GM23338 (cell line): ENCODE data around the gene PLAGL1. TPM values are rescaled to one million over a fixed set of nuclear protein-coding genes. Genes with fewer than 3 reads are reported as not detected.

Source experiments
- ATAC-seq: fragments of 200-7000 bp; cut with Tn5 transposase; 3 replicates; pipeline ENCODE4 v1.9.1; 2020
- DNase-seq: peaks from one replicate; pipeline ENCODE4 v3.0.0-alpha.2; 2015; ENCODE audit warnings: low spot score
- H2AFZ ChIP-seq: fragments of 200-600 bp; sonication (generic); 2 replicates; pipeline ENCODE4 v1.8.0; 2016; ENCODE audit warnings: antibody characterized with exemption, mild to moderate bottlenecking, moderate library complexity
- H3F3A ChIP-seq: fragments of 200-600 bp; sonication (generic); replicated peaks from 2 replicates; pipeline ENCODE4 v1.8.0; 2017; ENCODE audit warnings: antibody characterized with exemption, mixed run types, low read depth
- H3K27ac ChIP-seq: fragments of 200-600 bp; sonication (generic); 2 replicates; pipeline ENCODE4 v1.6.1; 2016; ENCODE audit warnings: low read depth
- H3K27me3 ChIP-seq: fragments of 200-600 bp; sonication (generic); 2 replicates; pipeline ENCODE4 v1.8.0; 2016; ENCODE audit warnings: mild to moderate bottlenecking, mixed run types, moderate library complexity; ENCODE audit not compliant: insufficient read depth
- H3K36me3 ChIP-seq: fragments of 200-600 bp; sonication (generic); 2 replicates; pipeline ENCODE4 v1.8.0; 2016; ENCODE audit warnings: mild to moderate bottlenecking; ENCODE audit not compliant: insufficient read depth
- H3K4me1 ChIP-seq: fragments of 200-600 bp; sonication (generic); 2 replicates; pipeline ENCODE4 v1.8.0; 2016; ENCODE audit warnings: mild to moderate bottlenecking, moderate library complexity; ENCODE audit not compliant: insufficient read depth
- H3K4me2 ChIP-seq: fragments of 200-600 bp; sonication (generic); 2 replicates; pipeline ENCODE4 v1.7.1; 2017; ENCODE audit warnings: mixed run types
- H3K4me3 ChIP-seq: fragments of 200-600 bp; sonication (generic); 2 replicates; pipeline ENCODE4 v1.6.1; 2016; ENCODE audit warnings: mixed run types
- H3K79me2 ChIP-seq: fragments of 200-600 bp; sonication (generic); replicated peaks from 2 replicates; pipeline ENCODE4 v1.8.0; 2017; ENCODE audit warnings: mild to moderate bottlenecking; ENCODE audit not compliant: insufficient read depth
- H3K9me2 ChIP-seq: fragments of 200-600 bp; sonication (generic); 2 replicates; pipeline ENCODE4 v1.8.0; 2017; ENCODE audit not compliant: insufficient read depth
- H4K20me1 ChIP-seq: fragments of 200-600 bp; sonication (generic); replicated peaks from 2 replicates; pipeline ENCODE4 v1.8.0; 2017; ENCODE audit warnings: mild to moderate bottlenecking; ENCODE audit not compliant: insufficient read depth
- H3K27ac Mint-ChIP-seq: 2 replicates; pipeline ENCODE4 v1.8.0; 2020; ENCODE audit warnings: inconsistent platforms, mild to moderate bottlenecking, moderate library complexity, mixed read lengths
- H3K27me3 Mint-ChIP-seq: 3 replicates; pipeline ENCODE4 v1.8.0; 2022; ENCODE audit warnings: low read depth, mild to moderate bottlenecking, moderate library complexity, mixed read lengths, inconsistent platforms; ENCODE audit not compliant: insufficient read depth, poor library complexity
- H3K36me3 Mint-ChIP-seq: 3 replicates; pipeline ENCODE4 v1.8.0; 2021; ENCODE audit warnings: low read depth, mild to moderate bottlenecking, inconsistent platforms, moderate library complexity, mixed read lengths
- H3K4me1 Mint-ChIP-seq: 3 replicates; pipeline ENCODE4 v1.8.0; 2020; ENCODE audit warnings: mild to moderate bottlenecking, inconsistent platforms, mixed read lengths
- H3K4me3 Mint-ChIP-seq: 3 replicates; pipeline ENCODE4 v1.8.0; 2021; ENCODE audit warnings: moderate library complexity, mild to moderate bottlenecking, inconsistent platforms, mixed read lengths
- H3K9me3 Mint-ChIP-seq: 3 replicates; pipeline ENCODE4 v1.8.0; 2020; ENCODE audit warnings: moderate library complexity, mild to moderate bottlenecking, inconsistent platforms, mixed read lengths
- CREB1 ChIP-seq: fragments of 250-450 bp; sonication (Bioruptor Pico); IDR thresholded peaks from 2 replicates; pipeline ENCODE4 v1.5.0; 2020; ENCODE audit warnings: low read depth, mild to moderate bottlenecking, moderate library complexity
- CTCF ChIP-seq, 2 experiments: fragments of 200-600 bp in 1 of 2; sonication (generic) in 1 of 2; conservative IDR thresholded peaks; 2 replicates each; pipeline versions ENCODE4 v1.5.1 to v1.6.1; 2016 to 2017; ENCODE audit warnings: antibody characterized with exemption in 2 of 2, low read depth in 2 of 2, mild to moderate bottlenecking in 2 of 2, moderate library complexity in 1 of 2
- EZH2 ChIP-seq: fragments of 200-600 bp; sonication (generic); IDR thresholded peaks from one replicate; pipeline ENCODE4 v1.8.0; 2017; ENCODE audit warnings: antibody characterized with exemption, mild to moderate bottlenecking, low read depth; ENCODE audit not compliant: unreplicated experiment
- EZH2phosphoT487 ChIP-seq: fragments of 200-600 bp; sonication (generic); IDR thresholded peaks from one replicate; pipeline ENCODE4 v1.8.1; 2018; ENCODE audit warnings: antibody characterized with exemption; ENCODE audit not compliant: unreplicated experiment
- JUNB ChIP-seq: IDR thresholded peaks from one replicate; pipeline ENCODE4 v1.6.1; 2016; ENCODE audit warnings: antibody characterized with exemption; ENCODE audit not compliant: unreplicated experiment
- NANOG ChIP-seq: IDR thresholded peaks from 2 replicates; pipeline ENCODE4 v1.6.1; 2016; ENCODE audit warnings: antibody characterized with exemption, borderline replicate concordance
- POLR2AphosphoS5 ChIP-seq: IDR thresholded peaks from 2 replicates; pipeline ENCODE4 v1.6.1; 2016; ENCODE audit warnings: antibody characterized with exemption, low read depth
- REST ChIP-seq: IDR thresholded peaks from one replicate; pipeline ENCODE4 v1.6.1; 2018; ENCODE audit warnings: antibody characterized with exemption; ENCODE audit not compliant: unreplicated experiment
- ZNF114 ChIP-seq: fragments of 250-450 bp; sonication (Bioruptor Pico); IDR thresholded peaks from 2 replicates; pipeline ENCODE4 v1.5.0; 2020; ENCODE audit warnings: mild to moderate bottlenecking, moderate library complexity
- ZNF331 ChIP-seq: fragments of 250-450 bp; sonication (Bioruptor Pico); IDR thresholded peaks from 2 replicates; pipeline ENCODE4 v1.5.0; 2020; ENCODE audit warnings: low read depth, mild to moderate bottlenecking, moderate library complexity
- polyA plus RNA-seq: library from polyadenylated mRNA; unstranded; fragments of >200 nt; fragmentation: Nextera tagmentation; extraction: Ambion mirVana; gene quantifications from 2 replicates; pipeline ENCODE4 v1.2.1, GENCODE V29; 2016
- total RNA-seq: library from RNA; depleted of rRNA; stranded (reverse); fragments of >200 nt; shearing (Covaris generic); gene quantifications from 2 replicates; pipeline ENCODE4 v1.2.3, GENCODE V29; 2014

Gene PLAGL1
- total and polyA plus RNA-seq, 2 experiments from 2014 or later = 0.90 to 1.7 TPM

GRCh38 chr6:144036064-144036834 lies 28.2 kb upstream of the PLAGL1 start:
- Histone ChIP-seq H3F3A (no peaks in the 10 kb centered on the region), H3K9me2 (no peaks in the 10 kb centered on the region), H3K4me1 (no peaks in the 10 kb centered on the region), H2AFZ (no peak overlapping the region), H4K20me1 (no peaks in the 10 kb centered on the region), H3K4me3 (no peak overlapping the region), H3K27ac (no peak overlapping the region), H3K79me2 (no peaks in the 10 kb centered on the region), H3K4me2 (no peak overlapping the region), H3K27me3 (no peaks in the 10 kb centered on the region), H3K36me3 (no peaks in the 10 kb centered on the region)
- no peaks in the 10 kb centered on the region for H3K9me3 Mint-ChIP-seq
- peaks cover 9% of the 10 kb centered on the region; the same call in 2 of the 3 replicates for H3K4me1 Mint-ChIP-seq
- H3K27me3 Mint-ChIP-seq = peaks cover 2% of the 10 kb centered on the region
- peak; percentile 67 for ATAC-seq
- TF ChIP-seq CTCF (conservative IDR thresholded peaks at IDR 0.05; ENCODE audit: low read depth in 2 of 2) (peak; percentile 35 to 57), ZNF114 (CRISPR knock-in tag) (no peak), REST (no peak), EZH2phosphoT487 (no peak), CREB1 (no peak), NANOG (no peak), POLR2AphosphoS5 (no peak)
- peak; percentile 36 for DNase-seq
- no peak overlapping the region for H3K27ac Mint-ChIP-seq
- no peak overlapping the region for H3K4me3 Mint-ChIP-seq
- H3K36me3 Mint-ChIP-seq = no peaks in the 10 kb centered on the region

GRCh38 chr6:144035416-144035815 lies 27.4 kb upstream of the PLAGL1 start:
- Histone ChIP-seq H3K79me2 (no peaks in the 10 kb centered on the region), H3F3A (no peaks in the 10 kb centered on the region), H3K27ac (no peak overlapping the region), H3K27me3 (no peaks in the 10 kb centered on the region), H3K4me1 (no peaks in the 10 kb centered on the region), H3K4me2 (no peak overlapping the region), H4K20me1 (no peaks in the 10 kb centered on the region), H3K9me2 (no peaks in the 10 kb centered on the region), H3K4me3 (no peak overlapping the region), H2AFZ (no peak overlapping the region), H3K36me3 (no peaks in the 10 kb centered on the region)
- no peak for DNase-seq
- Mint-ChIP-seq H3K4me3 (no peak overlapping the region), H3K27ac (no peak overlapping the region), H3K27me3 (peaks cover 2% of the 10 kb centered on the region), H3K36me3 (no peaks in the 10 kb centered on the region), H3K9me3 (no peaks in the 10 kb centered on the region), H3K4me1 (peaks cover 9% of the 10 kb centered on the region; the same call in 2 of the 3 replicates)
- no peak for ATAC-seq
- TF ChIP-seq NANOG = no peak
- no peak for TF ChIP-seq CTCF (conservative IDR thresholded peaks at IDR 0.05; ENCODE audit: low read depth in 2 of 2)
- TF ChIP-seq CREB1 = no peak
- TF ChIP-seq ZNF331 (CRISPR knock-in tag) = no peak
- TF ChIP-seq POLR2AphosphoS5 = no peak
- TF ChIP-seq EZH2 = no peak
- TF ChIP-seq JUNB = no peak
